GM12878 (cell line): ENCODE data around the gene HHAT. TPM values are rescaled to one million over a fixed set of nuclear protein-coding genes. Genes with fewer than 3 reads are reported as not detected.

Experiments
- ATAC-seq: fragments of 200-7000 bp; cut with Tn5 transposase; 3 replicates; pipeline ENCODE4 v1.9.1; 2020; ENCODE audit warnings: mild to moderate bottlenecking, moderate library complexity
- BruUV-seq: library from RNA; stranded (reverse); fragments of 400-500 nt; replicated peaks from 2 replicates; lab custom pipeline; 2021; lab: Mats Ljungman, UMichigan
- CTCF ChIA-PET: fragments of 300-600 bp; sonication (Branson Sonifier 250); formaldehyde crosslinking; extraction: SDS; loops from one replicate; lab custom pipeline; 2021; ENCODE audit warnings: inconsistent platforms; lab: Yijun Ruan, JAX
- POLR2A ChIA-PET: fragments of 350-600 bp; formaldehyde crosslinking; extraction: SDS; loops from one replicate; lab custom pipeline; 2021; ENCODE audit warnings: inconsistent platforms; lab: Charles Lee
- RAD21 ChIA-PET: fragments of 300-600 bp; sonication (Branson Sonifier 250); formaldehyde crosslinking; loops from one replicate; lab custom pipeline; 2023; ENCODE audit warnings: antibody characterized with exemption; ENCODE audit not compliant: unreplicated experiment; lab: Charles Lee
- SMC1A ChIA-PET: fragments of 300-600 bp; sonication (Branson Sonifier 250); formaldehyde crosslinking; loops from one replicate; lab custom pipeline; 2023; ENCODE audit not compliant: unreplicated experiment, uncharacterized antibody; lab: Charles Lee
- DNase-seq: peaks from one replicate; pipeline ENCODE4 v3.0.0-alpha.2; 2011; ENCODE audit warnings: low read depth, low spot score
- FAIRE-seq: peaks from 3 replicates; lab custom pipeline; 2011; peaks lifted over from hg19 to GRCh38; lab: Jason Lieb, UNC
- H2AFZ ChIP-seq: 2 replicates; pipeline ENCODE4 v1.6.0; 2011; ENCODE audit warnings: low read depth, low read length, control low read depth; ENCODE audit not compliant: control insufficient read depth
- H3K27ac ChIP-seq: 2 replicates; pipeline ENCODE4 v1.5.1; 2011; ENCODE audit warnings: control low read depth; ENCODE audit not compliant: control insufficient read depth, insufficient read depth
- H3K27me3 ChIP-seq, 2 experiments: replicated peaks in 1 of 2; 2 replicates each; pipeline versions ENCODE4 v1.6.0 to v1.6.1; 2011; ENCODE audit warnings: low read length in 1 of 2; ENCODE audit not compliant: control insufficient read depth in 2 of 2, insufficient read depth in 2 of 2
- H3K36me3 ChIP-seq, 2 experiments: 2 replicates each; pipeline ENCODE4 v1.5.1; 2011; ENCODE audit warnings: low read length in 1 of 2; ENCODE audit not compliant: control insufficient read depth in 2 of 2, insufficient read depth in 2 of 2
- H3K4me1 ChIP-seq: 2 replicates; pipeline ENCODE4 v1.6.1; 2011; ENCODE audit warnings: mild to moderate bottlenecking, low read length, moderate library complexity, mixed read lengths; ENCODE audit not compliant: control insufficient read depth, insufficient read depth
- H3K4me2 ChIP-seq: 2 replicates; pipeline ENCODE4 v1.6.0; 2011; ENCODE audit warnings: control low read depth; ENCODE audit not compliant: control insufficient read depth, insufficient read depth
- H3K4me3 ChIP-seq: fragments of 200-600 bp; sonication (generic); 2 replicates; pipeline ENCODE4 v1.5.1; 2016
- H3K79me2 ChIP-seq: 2 replicates; pipeline ENCODE4 v1.6.0; 2011; ENCODE audit warnings: low read length; ENCODE audit not compliant: control insufficient read depth, insufficient read depth
- H3K9ac ChIP-seq: 2 replicates; pipeline ENCODE4 v1.8.0; 2011; ENCODE audit warnings: low read length, control low read depth, mixed read lengths; ENCODE audit not compliant: control insufficient read depth, insufficient read depth
- H3K9me3 ChIP-seq: replicated peaks from 3 replicates; pipeline ENCODE4 v1.5.1; 2011; ENCODE audit warnings: mild to moderate bottlenecking, low read length; ENCODE audit not compliant: control insufficient read depth, insufficient read depth
- H4K20me1 ChIP-seq: 2 replicates; pipeline ENCODE4 v1.6.0; 2011; ENCODE audit not compliant: control insufficient read depth, insufficient read depth
- BRCA1 ChIP-seq: IDR thresholded peaks from 2 replicates; pipeline ENCODE4 v1.6.1; 2011; ENCODE audit warnings: low read depth, low read length, improper control_type of control experiment
- CBX5 ChIP-seq: sonication (generic); IDR thresholded peaks from 2 replicates; pipeline ENCODE4 v1.6.1; 2016; ENCODE audit warnings: low read depth, moderate library complexity, mild to moderate bottlenecking, inconsistent platforms
- EP300 ChIP-seq, 2 experiments: fragments of 150-350 bp in 1 of 2; IDR thresholded peaks; 2 replicates each; pipeline ENCODE4 v1.6.1; 2011 to 2012; ENCODE audit warnings: low read depth in 2 of 2, low read length in 2 of 2, borderline replicate concordance in 1 of 2, improper control_type of control experiment in 1 of 2, inconsistent platforms in 1 of 2; ENCODE audit not compliant: control insufficient read depth in 1 of 2
- FOXK2 ChIP-seq: fragments of 450-650 bp; IDR thresholded peaks from 2 replicates; pipeline ENCODE4 v1.6.1; 2017; ENCODE audit warnings: mild to moderate bottlenecking, moderate library complexity
- MEF2A ChIP-seq: IDR thresholded peaks from 2 replicates; pipeline ENCODE4 v1.6.1; 2011; ENCODE audit warnings: low read depth, mild to moderate bottlenecking, low read length, moderate library complexity; ENCODE audit not compliant: insufficient read depth
- MTA3 ChIP-seq: IDR thresholded peaks from 2 replicates; pipeline ENCODE4 v1.6.1; 2012; ENCODE audit warnings: low read length, inconsistent platforms, borderline replicate concordance
- SMARCA5 ChIP-seq: fragments of 450-650 bp; IDR thresholded peaks from 2 replicates; pipeline ENCODE4 v1.6.1; 2017; ENCODE audit warnings: mild to moderate bottlenecking
- USF2 ChIP-seq: IDR thresholded peaks from 2 replicates; pipeline ENCODE4 v1.6.1; 2011; ENCODE audit warnings: low read depth, low read length, improper control_type of control experiment, borderline replicate concordance
- WGBS: methylation state at CpG from one replicate; pipeline ENCODE4 v1.1.6; 2016; ENCODE audit warnings: low lambda C conversion rate; ENCODE audit not compliant: insufficient replicate concordance, insufficient coverage; ENCODE audit errors: missing lambda C conversion rate; 5-methylcytosine and 5-hydroxymethylcytosine counted together
- in situ Hi-C: fragments of 300-500 bp; cut with MboI; formaldehyde crosslinking; loops from 9 replicates; pipeline ENCODE4 v1.14.3; 2018; ENCODE audit warnings: mixed read lengths
- intact Hi-C: fragments of 100-400 bp; cut with micrococcal nuclease; formaldehyde crosslinking; loops from one replicate; pipeline ENCODE4 v1.14.2; 2022; ENCODE audit not compliant: unreplicated experiment
- polyA plus RNA-seq, 11 experiments: library from polyadenylated mRNA; depleted of rRNA in 4 of 11; unstranded in 6 of 11; stranded (reverse) in 5 of 11; fragments of >200 nt; fragmentation: Nextera tagmentation in 4 of 11; fragmentation: Illumina TruSeq in 1 of 11; extraction: Ambion mirVana in 4 of 11; extraction: Trizol in 1 of 11; gene quantifications; 1 replicate in 1 of 11; 2 replicates in 10 of 11; pipeline versions ENCODE4 v1.2.1 to v1.2.3, GENCODE V29; 2011 to 2016; ENCODE audit warnings: inconsistent platforms in 2 of 11, missing spikeins in 2 of 11, low read depth in 1 of 11
- total RNA-seq, 4 experiments: library from RNA; depleted of rRNA in 3 of 4; stranded (reverse); fragments of >200 nt in 3 of 4; fragmentation: Illumina TruSeq in 1 of 4; extraction: Trizol in 1 of 4; gene quantifications; 2 replicates each; pipeline versions ENCODE4 v1.2.1 to v1.2.3, GENCODE V29; 2013 to 2021
- TF ChIP-seq, protein P1 (sequence below): IDR thresholded peaks from 2 replicates; pipeline ENCODE4 v1.6.1; 2012; ENCODE audit warnings: low read depth, low read length, improper control_type of control experiment

HHAT gene
- total and polyA plus RNA-seq, 10 of the 15 experiments (the other 5 are each of a cell fraction or from before 2014, with no cell fraction given): 1.2 to 37.6 (median 2.6) TPM

DNA sequence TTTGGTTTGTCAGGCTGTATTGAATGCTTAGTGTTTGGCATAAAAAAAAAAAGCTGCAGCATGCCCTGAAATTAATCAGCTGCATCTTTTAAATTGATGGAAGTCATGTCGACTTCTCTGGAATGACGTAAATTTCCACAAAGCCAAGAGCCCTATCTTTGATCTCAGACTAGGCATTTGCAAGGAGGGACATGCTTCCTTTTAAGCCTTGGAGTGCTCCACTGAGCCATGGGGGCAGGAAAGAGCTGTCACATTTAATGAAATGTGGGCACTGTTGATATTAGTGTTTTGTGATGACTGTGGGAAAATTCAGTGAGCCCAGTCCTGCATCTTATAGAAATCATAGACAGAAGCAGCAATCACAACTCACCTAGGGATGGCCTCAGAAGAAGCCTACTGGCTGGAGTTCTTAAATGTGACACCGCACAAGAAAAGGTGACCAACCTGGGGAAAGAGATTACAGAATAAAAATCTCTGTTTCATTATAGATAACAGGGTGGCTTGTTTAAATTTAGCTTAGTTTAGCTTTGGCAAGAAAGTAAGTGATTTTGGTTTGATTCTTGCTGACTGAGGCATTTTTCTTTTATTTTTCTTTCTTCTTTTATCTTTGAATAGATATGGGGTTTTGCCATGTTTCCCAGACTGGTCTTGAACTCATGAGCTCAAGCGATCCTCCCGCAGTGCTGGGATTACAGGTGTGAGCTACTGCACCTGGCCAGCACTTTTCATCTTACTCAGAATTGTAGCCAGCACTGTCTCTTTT is 188.2 kb downstream of the HHAT start:
- Histone ChIP-seq H3K27me3 (no peaks in the 10 kb centered on the region), H3K79me2 (no peaks in the 10 kb centered on the region), H4K20me1 (no peaks in the 10 kb centered on the region), H2AFZ (no peak overlapping the region), H3K9ac (no peak overlapping the region), H3K9me3 (no peaks in the 10 kb centered on the region), H3K4me3 (no peak overlapping the region), H3K4me1 (no peaks in the 10 kb centered on the region), H3K36me3 (no peaks in the 10 kb centered on the region), H3K27ac (no peak overlapping the region), H3K4me2 (no peak overlapping the region)
- no peak for ATAC-seq
- DNase-seq: no peak
- TF ChIP-seq BRCA1 (no peak), MEF2A (no peak), FOXK2 (no peak), USF2 (no peak), CBX5 (no peak), EP300 (IDR thresholded peaks at IDR 0.05; ENCODE audit: borderline replicate concordance in 1 of 2, control insufficient read depth in 1 of 2, low read depth in 2 of 2, low read length in 2 of 2) (no peak), SMARCA5 (no peak), MTA3 (no peak)
- TF ChIP-seq, protein P1, sequence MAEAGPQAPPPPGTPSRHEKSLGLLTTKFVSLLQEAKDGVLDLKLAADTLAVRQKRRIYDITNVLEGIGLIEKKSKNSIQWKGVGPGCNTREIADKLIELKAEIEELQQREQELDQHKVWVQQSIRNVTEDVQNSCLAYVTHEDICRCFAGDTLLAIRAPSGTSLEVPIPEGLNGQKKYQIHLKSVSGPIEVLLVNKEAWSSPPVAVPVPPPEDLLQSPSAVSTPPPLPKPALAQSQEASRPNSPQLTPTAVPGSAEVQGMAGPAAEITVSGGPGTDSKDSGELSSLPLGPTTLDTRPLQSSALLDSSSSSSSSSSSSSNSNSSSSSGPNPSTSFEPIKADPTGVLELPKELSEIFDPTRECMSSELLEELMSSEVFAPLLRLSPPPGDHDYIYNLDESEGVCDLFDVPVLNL: no peak
- intact Hi-C loops (no loop called here), in situ Hi-C loops (no loop called here)
- WGBS: 66% methylated on average over 5 of the region's 5 CpGs
- no peak for FAIRE-seq
- BruUV-seq: no TSS peak
- ChIA-PET CTCF (interaction anchor here (0.7 to 1.3 kb wide), 2 partner anchors 9 to 68 kb away, joined by 3 read pairs; no protein-coding TSS in a partner anchor), SMC1A (interaction anchor here (0.6 to 1.2 kb wide), 4 partner anchors 12 to 1980 kb away, joined by 3 to 4 read pairs (median 4); no protein-coding TSS in a partner anchor), POLR2A (no interaction called here), RAD21 (interaction anchor here (1.2 kb wide), 1 partner anchor 156 kb away, joined by 3 read pairs; no protein-coding TSS in a partner anchor)
